Heart right ventricle (tissue), 16 donors: ENCODE data around the gene CNOT1. TPM values are rescaled to one million over a fixed set of nuclear protein-coding genes. Genes with fewer than 3 reads are reported as not detected.

Source experiments
- ATAC-seq, 8 donors: fragments of 200-7000 bp; cut with Tn5 transposase; one replicate each; pipeline ENCODE4 v1.9.1; 2020; ENCODE audit warnings: mild to moderate bottlenecking in 8 of 8, moderate library complexity in 8 of 8, moderate number of reproducible peaks in 1 of 8
- DNase-seq, 2 donors: peaks; one replicate each; pipeline ENCODE4 v3.0.0-alpha.2; 2020
- H3K27ac ChIP-seq, 10 donors: fragments of 200-600 bp; sonication (generic) in 2 of 10; one replicate each; pipeline versions ENCODE4 v1.5.0 to v1.8.0; 2020 to 2022; ENCODE audit warnings: mild to moderate bottlenecking in 3 of 10
- H3K27me3 ChIP-seq, 7 donors: fragments of 200-600 bp; one replicate each; pipeline ENCODE4 v1.8.0; 2021 to 2022; ENCODE audit warnings: mild to moderate bottlenecking in 2 of 7
- H3K36me3 ChIP-seq, 9 donors: fragments of 200-600 bp; sonication (generic) in 1 of 9; one replicate each; pipeline versions ENCODE4 v1.5.0 to v1.8.0; 2020 to 2022; ENCODE audit warnings: mild to moderate bottlenecking in 2 of 9
- H3K4me1 ChIP-seq, 9 donors: fragments of 200-600 bp; sonication (generic) in 1 of 9; one replicate each; pipeline versions ENCODE4 v1.5.0 to v1.8.0; 2020 to 2022; ENCODE audit warnings: mild to moderate bottlenecking in 4 of 9
- H3K4me3 ChIP-seq, 10 donors: fragments of 200-600 bp; sonication (generic) in 2 of 10; one replicate each; pipeline versions ENCODE4 v1.5.0 to v1.8.0; 2020 to 2022; ENCODE audit warnings: mild to moderate bottlenecking in 7 of 10, moderate library complexity in 2 of 10
- H3K9me3 ChIP-seq, 11 donors: fragments of 200-600 bp in 10 of 11; sonication (generic) in 2 of 11; one replicate each; pipeline versions ENCODE4 v1.5.0 to v1.8.0; 2013 to 2022; ENCODE audit warnings: mild to moderate bottlenecking in 2 of 11, control low read depth in 1 of 11, moderate library complexity in 1 of 11
- WGBS, 2 donors: extraction: QIAGEN DNeasy Blood & Tissue Kit; methylation state at CpG; one replicate each; pipeline ENCODE4 v1.1.7; 2013; ENCODE audit warnings: inconsistent platforms in 1 of 2; 5-methylcytosine and 5-hydroxymethylcytosine counted together
- intact Hi-C, 10 donors: fragments of 100-400 bp; cut with DNase I; formaldehyde crosslinking; loops; one replicate each; pipeline versions ENCODE4 v1.11.1 to v1.14.2; 2022
- polyA plus RNA-seq, 2 donors: library from polyadenylated mRNA; stranded (reverse); fragments of 200-250 nt; gene quantifications; one replicate each; pipeline ENCODE4 v1.2.3, GENCODE V29; 2013
- total RNA-seq, 10 donors: library from RNA; stranded (reverse); fragmentation: NEBNext Ultra II Directional in 3 of 10; extraction: Animal tissue kit (Norgen Biotek cat#: 25700) in 3 of 10; gene quantifications; one replicate each; pipeline versions ENCODE4 v1.2.1 to v1.2.4, GENCODE V29; 2021 to 2023
- TF ChIP-seq, protein P1 (sequence below), 9 donors: fragments of 200-600 bp; sonication (generic) in 2 of 9; IDR thresholded peaks; one replicate each; pipeline versions ENCODE4 v1.5.0 to v1.8.0; 2021 to 2022; ENCODE audit warnings: antibody characterized with exemption in 9 of 9, mild to moderate bottlenecking in 5 of 9, moderate library complexity in 1 of 9
- donor health status: Arrhythmogenic right ventricular cardiomyopathy.
- donor health status: ischemic (EF 13 %, LVEDD 7.1; RV severe dilation, severe dysfunction).
- donor health status: healthy with polysubstance abuse.
- donor health status: DM: no; HTN: yes; CAD: no.
- donor health status: DM: no; HTN: no; CAD: no.
- donor health status: ischemic (EF 25% LVEDD 6.9; RV normal size, moderate dysfunction).
- donor health status: ischemic (EF 25% LVEDD 5.7; RV mildly dilated, moderate dysfunction).
- donor health status: healthy.
- donor health status: DM: yes; HTN: yes; CAD: no.
- donor health status: Ischemic cardiomyopathy.
- donor health status: ischemic (EF 35%, LVEDD 5.7; RV mildly dilated, moderate dysfunction).
- donor health status: nonischemic (EF 11% LVEDD 7.7; RV severe dilation, severe dysfunction).
- donor health status: DM: yes; HTN: yes; CAD: no.
- donor health status: PGD.
- donor health status: ischemic (EF 29% LVEDD 5.4; RV normal size, mild dysfunction).
- donor health status: nonischemic (EF 23%, LVEDD 6.1; RV moderate dilation, normal function).

CNOT1 gene
- total and polyA plus RNA-seq, 12 donors, result 27.2 to 102 (median 81.7) TPM

DNA sequence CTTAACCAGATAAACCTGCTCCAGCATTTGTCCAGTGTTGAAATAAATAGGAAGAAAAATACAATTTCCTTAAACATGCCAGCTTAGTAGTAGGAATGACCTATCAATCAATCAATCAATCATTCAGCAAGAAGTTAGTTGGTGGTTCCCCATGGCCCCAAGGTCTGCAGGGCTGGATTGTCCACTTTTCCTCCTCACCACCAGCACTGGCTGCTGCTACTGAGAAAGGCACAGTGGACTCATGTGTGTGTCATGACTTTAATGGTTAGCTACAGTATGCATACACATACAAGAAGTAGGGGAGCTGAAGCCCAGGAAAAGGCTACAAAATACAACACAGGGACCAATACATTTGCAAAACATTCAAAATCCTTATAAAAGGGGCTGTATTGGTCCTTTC lies 109.9 kb downstream of the CNOT1 start:
- TF ChIP-seq, protein P1, sequence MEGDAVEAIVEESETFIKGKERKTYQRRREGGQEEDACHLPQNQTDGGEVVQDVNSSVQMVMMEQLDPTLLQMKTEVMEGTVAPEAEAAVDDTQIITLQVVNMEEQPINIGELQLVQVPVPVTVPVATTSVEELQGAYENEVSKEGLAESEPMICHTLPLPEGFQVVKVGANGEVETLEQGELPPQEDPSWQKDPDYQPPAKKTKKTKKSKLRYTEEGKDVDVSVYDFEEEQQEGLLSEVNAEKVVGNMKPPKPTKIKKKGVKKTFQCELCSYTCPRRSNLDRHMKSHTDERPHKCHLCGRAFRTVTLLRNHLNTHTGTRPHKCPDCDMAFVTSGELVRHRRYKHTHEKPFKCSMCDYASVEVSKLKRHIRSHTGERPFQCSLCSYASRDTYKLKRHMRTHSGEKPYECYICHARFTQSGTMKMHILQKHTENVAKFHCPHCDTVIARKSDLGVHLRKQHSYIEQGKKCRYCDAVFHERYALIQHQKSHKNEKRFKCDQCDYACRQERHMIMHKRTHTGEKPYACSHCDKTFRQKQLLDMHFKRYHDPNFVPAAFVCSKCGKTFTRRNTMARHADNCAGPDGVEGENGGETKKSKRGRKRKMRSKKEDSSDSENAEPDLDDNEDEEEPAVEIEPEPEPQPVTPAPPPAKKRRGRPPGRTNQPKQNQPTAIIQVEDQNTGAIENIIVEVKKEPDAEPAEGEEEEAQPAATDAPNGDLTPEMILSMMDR (IDR thresholded peaks at IDR 0.05), result no peak
- no peaks in the 10 kb centered on the region for H3K27me3 ChIP-seq
- H3K4me3 ChIP-seq, result no peak overlapping the region
- ATAC-seq, result no peak
- peaks cover 4 to 20% (median 11%) of the 10 kb centered on the region in 9 donors for H3K4me1 ChIP-seq
- no peaks in the 10 kb centered on the region for H3K9me3 ChIP-seq
- no peak overlapping the region for H3K27ac ChIP-seq
- H3K36me3 ChIP-seq, result peaks cover 0 to 84% (median 63%) of the 10 kb centered on the region in 9 donors
- intact Hi-C loops, result loop anchor here in 5 of 10 donors (5.0 to 10.0 kb wide), 5 partner anchors 58 to 215 kb away; partner anchors contain the start of genes CNOT1 (in 3 of the 5) and GOT2 (in 1 of the 5)
- no peak for DNase-seq

DNA sequence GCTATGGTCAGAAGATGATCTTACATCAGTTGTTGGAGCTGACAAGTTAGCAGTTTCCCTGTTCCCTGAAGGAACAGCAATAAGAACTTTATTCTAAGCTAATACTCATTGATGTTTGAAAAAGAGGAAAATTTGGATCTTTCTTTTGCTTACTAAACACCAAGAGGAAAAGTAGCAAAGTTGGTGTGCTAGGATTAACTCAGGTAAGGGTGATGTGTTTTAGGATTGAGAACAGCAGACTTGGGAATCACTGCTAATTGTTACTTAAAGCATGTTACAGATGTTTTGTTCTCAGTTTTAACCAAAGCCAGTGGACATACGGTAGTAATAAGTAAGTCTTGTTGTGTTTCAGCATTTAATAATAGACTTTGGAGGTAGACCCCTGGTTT lies 110.7 kb downstream of the CNOT1 start:
- ATAC-seq (no peak), DNase-seq (no peak)
- H3K36me3 ChIP-seq, result peaks cover 0 to 76% (median 61%) of the 10 kb centered on the region in 9 donors
- TF ChIP-seq, protein P1 (IDR thresholded peaks at IDR 0.05), result no peak
- intact Hi-C loops, result loop anchor here in 4 of 10 donors (5.0 to 10.0 kb wide), 4 partner anchors 106 to 216 kb away; partner anchors contain the start of genes CNOT1 (in 3 of the 4) and GOT2 (in 1 of the 4)
- no peaks in the 10 kb centered on the region for H3K27me3 ChIP-seq
- no peak overlapping the region for H3K27ac ChIP-seq
- 78 to 83% methylated on average over 1 of the region's 1 CpG for WGBS, 2 donors
- no peaks in the 10 kb centered on the region for H3K9me3 ChIP-seq
- peaks cover 5 to 26% (median 15%) of the 10 kb centered on the region in 9 donors for H3K4me1 ChIP-seq
- no peak overlapping the region for H3K4me3 ChIP-seq

DNA sequence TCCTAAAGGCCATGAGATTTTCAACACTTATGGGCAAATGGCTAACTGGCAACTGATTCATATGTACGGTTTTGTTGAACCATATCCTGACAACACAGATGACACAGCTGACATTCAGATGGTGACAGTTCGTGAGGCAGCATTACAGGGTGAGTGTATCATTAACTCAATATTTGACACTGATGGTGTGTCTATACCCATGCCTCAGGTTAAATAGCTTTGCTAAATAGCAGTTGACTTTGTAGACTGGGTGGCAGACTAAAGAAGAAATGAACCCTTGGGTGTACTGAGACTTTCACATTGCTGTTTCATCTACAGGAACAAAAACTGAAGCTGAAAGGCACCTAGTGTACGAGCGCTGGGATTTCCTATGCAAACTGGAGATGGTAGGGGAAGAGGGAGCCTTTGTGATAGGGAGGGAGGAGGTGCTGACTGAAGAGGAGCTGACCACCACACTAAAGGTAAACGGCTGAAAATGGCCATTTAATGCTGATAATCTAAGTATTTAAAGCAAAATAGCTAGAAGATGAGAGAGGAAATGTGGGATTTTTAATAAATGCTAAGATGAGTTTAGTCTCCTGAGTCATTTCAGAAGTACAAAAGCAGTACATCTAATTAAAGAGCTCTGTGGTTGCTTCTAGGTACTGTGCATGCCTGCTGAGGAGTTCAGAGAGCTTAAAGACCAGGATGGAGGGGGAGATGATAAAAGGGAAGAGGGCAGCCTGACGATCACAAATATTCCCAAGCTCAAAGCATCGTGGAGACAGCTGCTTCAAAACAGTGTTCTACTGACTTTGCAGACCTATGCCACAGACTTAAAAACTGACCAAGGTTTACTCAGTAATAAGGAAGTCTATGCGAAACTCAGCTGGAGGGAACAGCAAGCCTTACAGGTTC lies 111.3 kb downstream of the CNOT1 start:
- DNase-seq, result no peak

DNA sequence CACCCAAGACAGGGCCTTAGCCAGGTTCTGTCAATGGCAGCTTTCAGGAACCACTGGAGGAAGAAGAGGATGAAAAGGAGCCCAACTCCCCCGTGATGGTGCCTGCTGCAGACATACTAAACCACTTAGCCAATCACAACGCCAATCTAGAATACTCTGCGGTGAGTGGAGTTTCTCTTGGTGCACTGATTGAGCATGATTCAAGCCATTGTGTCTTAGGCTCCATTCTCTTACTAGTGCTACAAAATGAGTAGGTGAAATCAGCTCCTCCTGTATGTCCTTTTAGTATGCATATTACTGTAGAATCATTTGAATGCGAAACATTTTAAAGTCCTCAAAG lies 112.9 kb downstream of the CNOT1 start:
- H3K4me3 ChIP-seq, result peak overlapping the region in 3 of 10 donors; percentile 78 to 94 (median 83)
- H3K27ac ChIP-seq, result no peak overlapping the region
- DNase-seq (no peak), ATAC-seq (no peak)
- 86% methylated on average over 4 of the region's 4 CpGs for WGBS, 2 donors
- intact Hi-C loops, result loop anchor here in 4 of 10 donors (5.0 to 10.0 kb wide), 4 partner anchors 108 to 218 kb away; partner anchors contain the start of genes CNOT1 (in 3 of the 4) and GOT2 (in 1 of the 4)
- H3K27me3 ChIP-seq, result no peaks in the 10 kb centered on the region
- TF ChIP-seq, protein P1 (IDR thresholded peaks at IDR 0.05), result no peak
- H3K4me1 ChIP-seq, result peaks cover 5 to 26% (median 15%) of the 10 kb centered on the region in 9 donors
- H3K36me3 ChIP-seq, result peaks cover 0 to 62% (median 42%) of the 10 kb centered on the region in 9 donors
- no peaks in the 10 kb centered on the region for H3K9me3 ChIP-seq

More for the DNA sequence above, 111.3 kb downstream of the CNOT1 start:
- 73 to 75% methylated on average over 8 of the region's 8 CpGs for WGBS, 2 donors
- H3K36me3 ChIP-seq, result peaks cover 0 to 70% (median 55%) of the 10 kb centered on the region in 9 donors
- no peak overlapping the region for H3K4me3 ChIP-seq
- no peak for ATAC-seq
- intact Hi-C loops, result loop anchor here in 4 of 10 donors (5.0 to 10.0 kb wide), 4 partner anchors 106 to 216 kb away; partner anchors contain the start of genes CNOT1 (in 3 of the 4) and GOT2 (in 1 of the 4)
- peaks cover 5 to 26% (median 15%) of the 10 kb centered on the region in 9 donors for H3K4me1 ChIP-seq
- TF ChIP-seq, protein P1 (IDR thresholded peaks at IDR 0.05), result no peak
- no peaks in the 10 kb centered on the region for H3K27me3 ChIP-seq
- H3K27ac ChIP-seq, result no peak overlapping the region
- H3K9me3 ChIP-seq, result no peaks in the 10 kb centered on the region
